Ascending aorta (tissue), 2 donors: ENCODE measurements around the gene FRMD4A. TPM values are rescaled to one million over a fixed set of nuclear protein-coding genes. Genes with fewer than 3 reads are reported as not detected.
A peak's percentile ranks its signal among the peaks of the same experiment; 100 is the strongest.
"Not testable (repeated sequence)": the region's sequence is repeated elsewhere in the genome, so short reads cannot be mapped to it uniquely, and the experiment has no call there.

ENCODE experiments used
- DNase-seq, 2 donors: peaks; one replicate each; pipeline ENCODE4 v3.0.0-alpha.2; 2019; ENCODE audit warnings: low spot score in 2 of 2
- H3K27ac ChIP-seq, 2 donors: fragments of 200-600 bp; sonication (generic); one replicate each; pipeline ENCODE4 v1.5.1; 2016 to 2017; ENCODE audit warnings: mild to moderate bottlenecking in 1 of 2
- H3K27me3 ChIP-seq: fragments of 200-600 bp; sonication (generic); one replicate; pipeline ENCODE4 v1.5.1; 2017
- H3K36me3 ChIP-seq, 2 donors: fragments of 200-600 bp; sonication (generic); one replicate each; pipeline ENCODE4 v1.5.1; 2016
- H3K4me1 ChIP-seq, 2 donors: fragments of 200-600 bp; sonication (generic); one replicate each; pipeline ENCODE4 v1.5.1; 2016 to 2017; ENCODE audit warnings: mild to moderate bottlenecking in 1 of 2
- H3K4me3 ChIP-seq, 2 donors: fragments of 200-600 bp; sonication (generic); one replicate each; pipeline ENCODE4 v1.5.1; 2016 to 2017; ENCODE audit warnings: mild to moderate bottlenecking in 1 of 2
- H3K9me3 ChIP-seq, 2 donors: fragments of 200-600 bp; sonication (generic); one replicate each; pipeline ENCODE4 v1.5.1; 2016
- intact Hi-C: fragments of 100-400 bp; cut with DNase I; formaldehyde crosslinking; loops from one replicate; pipeline ENCODE4 v1.15.1; 2023
- total RNA-seq: library from RNA; depleted of rRNA; stranded (reverse); fragments of >200 nt; gene quantifications from one replicate; pipeline ENCODE4 v1.1.0, GENCODE V29; 2016
- TF ChIP-seq, protein P1 (sequence below), 3 experiments: fragments of 200-600 bp in 2 of 3; fragments of 450-650 bp in 1 of 3; sonication (generic) in 2 of 3; IDR thresholded peaks; one replicate each; pipeline ENCODE4 v1.5.1; 2016 to 2019; ENCODE audit warnings: antibody characterized with exemption in 3 of 3, mild to moderate bottlenecking in 1 of 3, moderate library complexity in 1 of 3

FRMD4A gene
- total RNA-seq, 1 donor from 2014 or later: 108 TPM

DNA sequence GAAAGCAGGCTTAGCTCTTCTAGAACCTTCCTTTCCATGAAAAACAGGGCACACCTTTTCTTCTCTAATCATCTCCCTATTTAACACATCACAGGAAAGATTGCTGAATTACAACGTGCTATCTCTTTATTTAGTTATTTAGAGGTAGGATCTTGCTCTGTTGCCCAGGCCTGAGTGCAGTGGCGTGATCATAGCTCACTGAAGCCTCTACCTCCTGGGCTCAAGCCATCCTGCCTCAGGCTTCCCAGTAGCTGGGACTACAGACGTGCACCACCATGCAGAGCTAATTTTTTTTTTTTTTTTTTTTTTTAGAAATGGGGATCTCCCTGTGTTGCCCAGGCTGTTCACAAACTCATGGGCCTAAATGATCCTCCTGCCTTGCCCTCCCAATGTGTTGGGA lies 492.8 kb downstream of the FRMD4A start:
- TF ChIP-seq, protein P1, sequence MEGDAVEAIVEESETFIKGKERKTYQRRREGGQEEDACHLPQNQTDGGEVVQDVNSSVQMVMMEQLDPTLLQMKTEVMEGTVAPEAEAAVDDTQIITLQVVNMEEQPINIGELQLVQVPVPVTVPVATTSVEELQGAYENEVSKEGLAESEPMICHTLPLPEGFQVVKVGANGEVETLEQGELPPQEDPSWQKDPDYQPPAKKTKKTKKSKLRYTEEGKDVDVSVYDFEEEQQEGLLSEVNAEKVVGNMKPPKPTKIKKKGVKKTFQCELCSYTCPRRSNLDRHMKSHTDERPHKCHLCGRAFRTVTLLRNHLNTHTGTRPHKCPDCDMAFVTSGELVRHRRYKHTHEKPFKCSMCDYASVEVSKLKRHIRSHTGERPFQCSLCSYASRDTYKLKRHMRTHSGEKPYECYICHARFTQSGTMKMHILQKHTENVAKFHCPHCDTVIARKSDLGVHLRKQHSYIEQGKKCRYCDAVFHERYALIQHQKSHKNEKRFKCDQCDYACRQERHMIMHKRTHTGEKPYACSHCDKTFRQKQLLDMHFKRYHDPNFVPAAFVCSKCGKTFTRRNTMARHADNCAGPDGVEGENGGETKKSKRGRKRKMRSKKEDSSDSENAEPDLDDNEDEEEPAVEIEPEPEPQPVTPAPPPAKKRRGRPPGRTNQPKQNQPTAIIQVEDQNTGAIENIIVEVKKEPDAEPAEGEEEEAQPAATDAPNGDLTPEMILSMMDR (IDR thresholded peaks at IDR 0.05): no peak
- Histone ChIP-seq H3K4me1 (peaks cover 8 to 24% of the 10 kb centered on the region in 2 donors), H3K4me3 (no peak overlapping the region), H3K27ac (peak overlapping the region; percentile 18 to 78), H3K36me3 (no peaks in the 10 kb centered on the region), H3K9me3 (no peaks in the 10 kb centered on the region), H3K27me3 (no peaks in the 10 kb centered on the region)
- intact Hi-C loops: loop anchor here (5.0 kb wide), 2 partner anchors 49 to 119 kb away; no protein-coding TSS in a partner anchor
- no peak for DNase-seq

DNA sequence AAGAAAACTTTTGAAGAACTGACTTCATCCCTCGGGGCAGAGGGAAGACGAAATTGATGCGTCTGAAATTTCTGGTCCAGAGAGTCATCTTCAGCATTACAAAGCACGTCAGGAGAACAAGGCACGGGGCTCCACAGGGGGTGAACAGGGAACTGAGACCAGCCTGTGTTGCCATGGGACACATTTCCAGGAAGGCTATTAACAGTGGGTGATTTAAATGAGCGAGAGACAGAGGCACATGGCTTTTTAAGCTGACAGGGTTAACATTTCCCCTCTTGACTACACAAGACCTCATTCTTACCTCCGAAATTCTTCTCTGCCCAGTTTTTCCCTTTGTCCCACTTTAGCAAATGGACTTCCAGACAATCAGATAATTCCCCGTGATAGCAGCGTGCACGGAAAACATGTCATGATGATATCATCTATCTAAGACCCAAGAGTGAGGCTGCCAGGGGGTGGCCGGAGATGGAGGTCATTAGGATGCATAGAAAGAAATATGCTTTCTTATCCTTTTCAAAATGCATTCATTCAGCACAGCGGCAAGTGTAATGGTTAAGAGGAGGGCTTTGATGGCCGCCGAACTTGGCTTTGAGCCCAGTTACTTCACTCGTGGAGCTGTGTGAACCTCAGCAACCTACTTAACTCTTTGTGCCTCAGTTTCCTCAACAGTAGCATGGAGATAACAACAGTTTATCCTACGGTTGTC lies 496.0 kb downstream of the FRMD4A start:
- Histone ChIP-seq H3K4me3 (peak overlapping the region in 1 of 2 donors; percentile 45), H3K4me1 (peaks cover 8 to 27% of the 10 kb centered on the region in 2 donors), H3K9me3 (no peaks in the 10 kb centered on the region), H3K27me3 (no peaks in the 10 kb centered on the region), H3K36me3 (no peaks in the 10 kb centered on the region), H3K27ac (peak overlapping the region; percentile 47 to 69)
- intact Hi-C loops: loop anchor here (5.0 kb wide), 2 partner anchors 53 to 123 kb away; no protein-coding TSS in a partner anchor
- peak; percentile 44 to 79 for DNase-seq
- TF ChIP-seq, protein P1 (IDR thresholded peaks at IDR 0.05): no peak

DNA sequence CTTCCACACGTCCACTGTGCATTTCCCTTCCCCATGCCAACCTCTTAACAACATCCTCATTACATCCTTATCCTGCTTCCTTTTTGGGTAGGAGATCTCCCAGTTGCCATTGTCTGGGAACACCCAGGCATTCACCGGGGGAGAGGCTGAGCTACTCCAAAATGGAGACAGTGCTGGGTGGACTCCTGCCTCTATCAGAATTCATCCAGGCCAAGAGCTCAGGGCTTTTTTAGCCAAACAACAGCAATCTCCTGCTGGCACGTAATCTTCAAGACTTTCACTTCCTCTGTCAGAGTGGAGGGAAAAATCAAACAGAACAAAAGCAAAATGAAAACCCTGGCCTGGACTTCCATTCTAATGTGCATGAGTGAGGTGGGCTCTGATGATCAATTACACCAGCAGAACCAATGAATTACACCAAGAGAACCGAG lies 499.0 kb downstream of the FRMD4A start:
- Histone ChIP-seq H3K4me1 (peaks cover 5 to 11% of the 10 kb centered on the region in 2 donors), H3K36me3 (no peaks in the 10 kb centered on the region), H3K4me3 (no peak overlapping the region), H3K27ac (peak overlapping the region; percentile 7 to 44), H3K27me3 (no peaks in the 10 kb centered on the region), H3K9me3 (no peaks in the 10 kb centered on the region)
- DNase-seq: no peak
- TF ChIP-seq, protein P1 (IDR thresholded peaks at IDR 0.05): no peak
- intact Hi-C loops: no loop called here

DNA sequence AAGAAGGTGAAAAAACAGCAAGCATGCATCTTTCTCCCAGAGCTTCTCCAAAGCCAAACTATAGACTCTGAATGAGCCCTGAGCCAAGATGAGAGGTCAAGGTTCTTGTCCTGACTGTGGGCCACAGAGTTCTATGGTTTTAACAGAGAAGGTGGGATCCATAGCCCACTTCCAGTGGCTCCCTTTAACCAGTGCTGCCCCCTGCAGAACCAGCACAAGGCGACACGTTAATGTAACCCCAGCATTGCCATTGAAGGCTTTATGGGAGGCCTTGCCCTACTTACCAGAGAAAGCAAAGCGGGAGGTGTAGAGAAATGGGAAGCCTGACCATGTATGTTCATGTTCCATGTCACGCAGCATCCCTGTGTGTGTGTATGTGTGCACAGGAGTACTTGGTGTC lies 500.3 kb downstream of the FRMD4A start:
- no peak for DNase-seq
- TF ChIP-seq, protein P1 (IDR thresholded peaks at IDR 0.05): no peak
- intact Hi-C loops: no loop called here
- Histone ChIP-seq H3K27ac (no peak overlapping the region), H3K9me3 (no peaks in the 10 kb centered on the region), H3K4me1 (peaks cover 5 to 11% of the 10 kb centered on the region in 2 donors), H3K36me3 (no peaks in the 10 kb centered on the region), H3K4me3 (no peak overlapping the region), H3K27me3 (no peaks in the 10 kb centered on the region)

DNA sequence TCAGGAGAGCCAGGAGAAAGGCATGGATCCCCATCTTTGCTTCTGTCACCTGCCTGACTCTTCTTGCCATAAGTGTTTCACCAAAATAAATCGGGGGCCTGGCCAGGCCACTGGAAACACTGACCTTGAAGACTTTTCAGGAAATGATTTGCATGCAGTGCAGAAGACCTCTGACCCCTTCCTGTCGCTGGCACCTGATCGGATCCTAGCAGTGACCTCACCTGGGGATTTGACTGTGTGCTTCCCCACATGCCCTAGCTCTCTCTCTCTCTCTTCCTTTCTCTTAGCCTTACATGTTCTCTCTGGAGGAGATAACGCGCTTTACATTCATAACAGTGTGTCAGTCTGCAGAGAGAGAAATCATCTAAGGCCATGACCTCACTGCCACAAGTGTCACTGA lies 500.9 kb downstream of the FRMD4A start:
- H3K9me3 ChIP-seq: no peaks in the 10 kb centered on the region
- H3K27me3 ChIP-seq: no peaks in the 10 kb centered on the region
- intact Hi-C loops: no loop called here
- peaks cover 0 to 6% of the 10 kb centered on the region in 2 donors for H3K4me1 ChIP-seq
- no peak for DNase-seq
- no peaks in the 10 kb centered on the region for H3K36me3 ChIP-seq
- no peak overlapping the region for H3K27ac ChIP-seq
- TF ChIP-seq, protein P1 (IDR thresholded peaks at IDR 0.05): no peak
- H3K4me3 ChIP-seq: no peak overlapping the region

DNA sequence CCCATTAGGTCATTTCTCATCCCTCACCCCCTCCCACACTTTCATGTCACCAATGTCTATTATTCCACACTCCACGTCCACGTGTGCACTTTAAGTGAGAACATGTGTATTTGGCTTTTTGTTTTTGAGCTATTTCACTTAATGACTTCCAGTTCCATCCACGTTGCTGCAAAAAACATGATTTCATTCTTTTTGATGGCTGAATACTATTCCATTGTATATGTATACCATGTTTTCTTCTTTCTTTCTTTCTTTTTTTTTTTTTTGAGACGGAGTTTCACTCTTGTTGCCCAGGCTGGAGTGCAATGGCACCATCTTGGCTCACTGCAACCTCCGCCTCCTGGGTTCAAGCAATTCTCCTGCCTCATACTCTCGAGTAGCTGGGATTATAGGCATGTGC lies 502.4 kb downstream of the FRMD4A start:
- H3K4me1 ChIP-seq, H3K27ac ChIP-seq, H3K27me3 ChIP-seq, DNase-seq, intact Hi-C loops, H3K36me3 ChIP-seq, H3K9me3 ChIP-seq, H3K4me3 ChIP-seq: not testable (repeated sequence)
